Epithelial cell of proximal tubule (primary cell): ENCODE results near the gene GNRHR. TPM values are rescaled to one million over a fixed set of nuclear protein-coding genes. Genes with fewer than 3 reads are reported as not detected.

Source experiments
- DNase-seq: peaks from one replicate; pipeline ENCODE4 v3.0.0-alpha.2; 2011; ENCODE audit warnings: low read depth
- H3K4me3 ChIP-seq: 2 replicates; pipeline ENCODE4 v1.5.1; 2011; ENCODE audit warnings: low read depth, mild to moderate bottlenecking, low read length
- CTCF ChIP-seq: conservative IDR thresholded peaks from 2 replicates; pipeline ENCODE4 v1.5.1; 2012; ENCODE audit warnings: low read depth, mild to moderate bottlenecking, low read length
- total RNA-seq: library from RNA; depleted of rRNA; stranded (reverse); fragments of >200 nt; gene quantifications from 2 replicates; pipeline ENCODE4 v1.2.3, GENCODE V29; 2015

The GNRHR gene, protein sequence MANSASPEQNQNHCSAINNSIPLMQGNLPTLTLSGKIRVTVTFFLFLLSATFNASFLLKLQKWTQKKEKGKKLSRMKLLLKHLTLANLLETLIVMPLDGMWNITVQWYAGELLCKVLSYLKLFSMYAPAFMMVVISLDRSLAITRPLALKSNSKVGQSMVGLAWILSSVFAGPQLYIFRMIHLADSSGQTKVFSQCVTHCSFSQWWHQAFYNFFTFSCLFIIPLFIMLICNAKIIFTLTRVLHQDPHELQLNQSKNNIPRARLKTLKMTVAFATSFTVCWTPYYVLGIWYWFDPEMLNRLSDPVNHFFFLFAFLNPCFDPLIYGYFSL
- total RNA-seq, result not detected in 2 replicates

DNA sequence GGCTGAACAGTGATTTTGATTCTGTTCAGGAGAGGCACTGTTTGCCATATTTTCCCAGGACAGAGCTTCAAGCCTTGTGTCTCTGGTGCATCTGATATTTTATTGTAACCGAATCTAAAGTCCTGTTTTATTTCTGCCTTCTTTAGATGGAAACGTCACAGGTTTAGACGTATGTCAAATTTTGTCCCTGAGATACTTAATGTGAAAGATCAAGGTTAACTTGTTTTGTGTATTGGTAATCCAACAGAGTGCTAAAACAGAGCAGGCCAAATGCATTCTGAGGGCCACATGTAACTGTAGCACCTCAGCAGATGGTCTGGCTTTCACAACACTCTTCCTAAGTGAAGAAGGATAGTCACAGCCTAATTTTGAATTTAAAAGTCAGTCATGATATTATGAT lies at the start of gene GNRHR:
TSS of gene GNRHR (minus strand) at position 101 of the 400 bp plus-strand sequence. CDS start at position 48, 53 bp downstream.
- no peak for DNase-seq
- TF ChIP-seq CTCF, result no peak
- no peak within 1 kb of the TSS for H3K4me3 ChIP-seq

- no peak for TF ChIP-seq CTCF
Measured at GRCh38 chr4:67796810-67797209, 42.6 kb upstream of the GNRHR start.

DNA sequence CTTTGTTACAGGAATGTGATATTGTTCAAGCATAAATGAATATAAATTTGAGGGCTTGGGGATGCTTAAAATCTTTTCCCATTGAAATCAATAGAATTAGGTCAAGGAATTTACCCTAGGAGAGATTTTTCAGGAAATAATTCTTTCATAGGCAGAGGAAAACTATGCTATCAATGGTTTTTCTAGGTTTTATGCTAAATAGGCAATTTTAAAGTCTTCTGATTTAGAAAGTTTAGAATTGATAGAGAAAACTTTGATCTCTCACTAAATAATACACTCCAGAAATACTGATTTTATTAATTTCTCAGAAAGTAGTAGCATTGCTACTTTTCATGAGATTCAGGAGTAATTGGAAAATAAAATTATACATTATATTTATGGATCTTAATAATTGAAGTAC lies 36.5 kb upstream of the GNRHR start:
- no peak overlapping the region for H3K4me3 ChIP-seq
- TF ChIP-seq CTCF, result no peak
- no peak for DNase-seq

More at GRCh38 chr4:67796810-67797209, 42.6 kb upstream of the GNRHR start:
- DNase-seq, result no peak
- no peak overlapping the region for H3K4me3 ChIP-seq

- no peak for DNase-seq
- no peak for TF ChIP-seq CTCF
- H3K4me3 ChIP-seq, result no peak overlapping the region
Measured at GRCh38 chr4:67787311-67787710, 33.1 kb upstream of the GNRHR start.

GRCh38 chr4:67785528-67785927 lies 31.3 kb upstream of the GNRHR start:
- no peak for TF ChIP-seq CTCF
- no peak for DNase-seq
- no peak overlapping the region for H3K4me3 ChIP-seq

DNA sequence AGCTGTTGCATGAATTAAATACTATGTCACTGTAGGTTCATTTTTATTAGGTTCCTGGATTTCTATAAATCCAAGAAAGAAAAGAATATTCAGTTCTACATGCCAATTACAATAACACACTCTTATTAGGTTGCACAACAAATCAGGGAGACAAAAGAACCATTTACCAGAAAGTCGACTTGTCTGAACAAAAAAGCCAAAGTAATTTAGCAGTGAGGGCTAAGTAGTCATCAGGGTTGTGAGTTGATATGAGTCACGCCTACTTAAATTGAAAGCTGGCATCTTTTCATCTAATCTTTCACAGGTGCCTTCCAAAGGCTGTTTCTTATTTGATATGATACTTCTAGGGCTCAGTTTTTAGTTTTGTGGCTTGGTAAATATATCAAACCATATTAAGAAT lies 25.4 kb upstream of the GNRHR start:
- H3K4me3 ChIP-seq, result no peak overlapping the region
- TF ChIP-seq CTCF, result no peak
- DNase-seq, result no peak

GRCh38 chr4:67776746-67777145 lies 22.6 kb upstream of the GNRHR start:
- TF ChIP-seq CTCF, result no peak
- DNase-seq, result no peak
- H3K4me3 ChIP-seq, result no peak overlapping the region
